ENCODE measurements around the gene TGFA.

GRCh38 chr2:70498054-70498453 lies 55.6 kb downstream of the TGFA start:
- TF ChIP-seq CTCF (IDR thresholded peaks at IDR 0.05; ENCODE audit: insufficient read depth, low read depth, low read length) (no peak), EZH2 (IDR thresholded peaks at IDR 0.05; ENCODE audit: insufficient read depth, low read length) (no peak)

Measured in astrocyte (in vitro differentiated cells and primary cell).